GDM1 (cell line): Measurements from ENCODE around the gene HMCES.
"Not testable (repeated sequence)": the region's sequence is repeated elsewhere in the genome, so short reads cannot be mapped to it uniquely, and the experiment has no call there.

ENCODE experiments used
- DNase-seq: peaks from one replicate; lab custom pipeline; 2025; lab: John Stamatoyannopoulos, UW

The HMCES gene

DNA sequence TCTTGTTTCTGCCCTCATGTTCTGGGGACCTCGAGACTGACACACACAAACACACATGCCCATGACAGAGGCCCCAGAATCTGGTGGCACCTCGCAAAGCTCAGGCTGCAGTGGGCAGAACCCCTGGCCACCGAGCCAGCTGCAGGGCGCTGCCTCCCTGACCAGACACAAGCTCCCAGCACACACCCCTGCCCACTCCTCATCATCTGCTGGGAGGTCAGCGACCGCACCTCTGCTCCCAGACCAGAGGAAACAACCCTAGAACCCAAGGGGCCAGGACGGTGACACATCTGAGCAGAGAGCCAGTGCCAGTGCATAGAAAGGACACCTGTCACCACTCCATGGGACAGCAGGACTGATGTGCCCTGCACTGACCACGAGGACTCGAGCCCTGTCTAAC lies 43.2 kb downstream of the HMCES start:
- DNase-seq, result no peak

DNA sequence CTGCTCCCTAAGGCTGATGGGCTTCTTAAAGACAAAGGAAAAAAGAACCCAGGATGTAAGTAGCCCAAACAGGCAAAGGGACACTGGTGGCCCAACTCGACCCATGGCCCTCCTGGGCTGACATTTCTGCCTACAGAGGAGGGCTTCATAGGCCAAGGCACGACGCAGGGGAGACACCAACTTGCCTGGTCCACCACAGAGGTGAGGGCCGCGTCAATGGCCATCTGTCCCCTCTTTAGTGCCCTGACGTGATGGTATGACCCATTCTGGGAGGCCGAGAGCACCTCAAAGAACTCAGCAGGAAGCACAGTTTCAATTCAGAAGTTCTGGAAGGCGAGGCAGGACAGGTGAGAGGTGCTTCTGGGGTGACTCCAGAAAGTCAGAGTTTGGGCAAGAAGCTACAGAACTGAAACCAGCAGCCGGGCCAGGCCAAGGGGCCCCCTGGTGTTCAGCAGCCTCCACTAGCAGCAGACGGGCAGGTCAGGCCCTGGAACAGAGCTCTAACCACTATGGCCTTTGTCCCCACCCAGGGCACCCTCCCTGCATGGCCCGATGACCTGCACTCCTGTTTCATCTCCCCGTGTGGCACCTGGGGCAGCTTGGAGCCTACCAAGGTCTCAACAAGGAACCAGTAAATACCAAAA lies 45.1 kb downstream of the HMCES start:
- no peak for DNase-seq

DNA sequence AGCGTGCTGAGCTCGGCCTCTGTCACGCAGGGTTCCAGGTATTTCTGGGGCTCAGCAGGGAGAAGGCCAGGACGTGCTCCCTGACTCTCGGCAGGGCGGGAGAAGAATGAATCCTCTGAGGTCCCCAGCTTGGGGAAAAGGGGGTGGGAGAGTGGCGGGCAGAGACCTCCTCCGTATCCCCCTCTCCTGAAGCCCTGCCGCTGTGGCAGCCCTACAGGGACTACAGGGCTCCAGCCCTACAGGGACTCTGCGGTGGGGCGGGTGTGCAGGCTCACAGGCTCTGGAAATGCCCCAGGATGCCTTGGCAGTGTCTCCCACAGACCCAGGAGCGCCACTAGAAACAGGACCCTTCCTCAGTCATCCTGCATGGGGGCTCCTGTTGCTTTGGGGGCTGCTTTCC lies 46.2 kb downstream of the HMCES start:
- no peak for DNase-seq

DNA sequence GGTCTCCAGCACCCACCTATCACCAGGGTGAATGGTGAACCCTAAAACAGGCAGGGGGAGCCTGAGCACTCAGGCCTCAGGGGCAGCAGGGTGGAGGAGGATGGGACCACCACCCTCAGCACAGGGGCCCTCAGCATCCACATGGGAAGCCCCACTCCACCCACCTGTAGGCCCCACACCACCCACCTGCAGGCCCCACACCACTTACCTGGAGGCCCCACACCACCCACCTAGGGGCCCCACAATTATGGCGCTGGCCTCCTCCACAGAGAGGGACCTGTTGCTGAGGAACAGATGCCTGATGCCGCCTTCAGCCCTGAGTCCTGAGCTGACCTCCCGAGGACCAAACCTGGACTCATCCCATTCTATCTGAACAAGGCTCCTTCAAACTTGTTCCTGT lies 46.7 kb downstream of the HMCES start:
- no peak for DNase-seq

DNA sequence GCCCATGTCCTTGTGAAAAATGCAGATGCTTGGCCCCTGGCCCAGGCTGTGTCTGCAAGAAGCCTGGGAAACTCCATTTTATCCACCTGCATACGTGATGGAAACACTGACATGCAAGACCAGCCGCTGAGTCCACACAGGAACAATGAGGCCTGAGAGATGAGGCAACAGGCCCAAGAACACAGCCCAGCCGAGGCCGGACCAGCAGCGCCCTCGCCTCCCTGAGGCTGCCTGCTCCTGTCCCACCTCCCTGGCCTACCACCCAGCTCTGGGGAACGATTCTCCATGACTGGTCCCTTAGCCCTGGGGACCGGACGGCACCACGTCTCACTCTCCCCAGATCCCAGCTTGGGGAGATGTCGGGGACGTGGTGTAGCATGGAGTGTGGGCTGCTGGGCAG lies 47.5 kb downstream of the HMCES start:
- no peak for DNase-seq

DNA sequence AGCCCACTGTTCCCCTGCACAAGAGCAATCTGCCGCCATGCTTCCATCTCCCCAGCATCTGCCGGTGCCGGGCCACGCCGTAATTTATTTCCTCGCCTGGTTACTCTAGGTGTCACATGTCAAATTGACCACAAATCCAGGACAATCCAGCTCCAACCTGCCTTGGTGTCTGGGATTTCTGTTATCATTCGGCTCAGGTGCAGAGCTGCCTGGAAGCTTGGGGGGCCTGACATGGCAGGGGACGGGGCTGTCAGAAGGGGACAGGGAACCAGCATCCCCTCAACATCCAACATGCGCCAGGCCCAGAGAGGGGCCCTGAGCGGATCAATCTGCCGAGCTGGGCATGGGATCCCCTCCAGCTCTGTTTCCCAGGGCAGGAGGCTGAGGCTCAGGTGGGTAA lies 47.9 kb downstream of the HMCES start:
- no peak for DNase-seq

DNA sequence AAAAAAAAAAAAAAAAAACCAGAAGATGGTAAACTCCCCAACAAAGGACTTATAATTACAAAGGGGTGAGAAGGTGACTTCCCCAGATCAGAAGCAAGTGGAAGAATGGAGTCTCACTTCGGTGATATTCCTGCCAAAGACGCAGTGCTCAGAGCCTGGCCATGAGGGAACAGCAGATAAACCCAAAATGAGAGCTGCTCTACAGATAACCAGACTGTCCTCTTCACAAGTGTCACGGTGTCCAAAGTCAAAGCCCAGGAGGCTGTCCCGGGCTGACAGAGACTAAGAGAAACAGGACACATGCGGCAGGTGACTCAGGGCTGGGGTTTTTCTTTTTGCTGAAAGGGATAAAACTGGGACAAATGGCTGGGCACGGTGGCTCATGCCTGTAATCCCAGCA lies 48.8 kb downstream of the HMCES start:
- DNase-seq, result no peak

DNA sequence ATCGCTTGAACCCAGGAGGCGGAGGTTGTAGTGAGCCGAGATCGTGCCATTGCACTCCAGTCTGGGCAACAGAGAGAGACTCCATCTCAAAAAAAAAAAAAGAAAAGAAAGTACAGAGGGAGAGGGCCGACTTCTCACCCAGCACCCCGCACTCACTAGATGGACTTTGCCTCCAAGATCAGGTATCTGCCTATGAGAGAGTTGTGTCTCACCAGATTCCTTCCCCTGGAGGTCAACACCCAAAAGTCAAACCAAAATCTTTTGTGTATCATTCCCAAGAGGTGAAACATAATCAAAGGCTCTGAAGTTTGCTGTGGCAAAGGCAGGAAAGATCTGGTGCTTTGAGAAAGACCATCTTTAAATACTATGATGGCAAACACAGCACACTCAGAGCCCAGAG lies 51.2 kb downstream of the HMCES start:
- DNase-seq, result no peak

DNA sequence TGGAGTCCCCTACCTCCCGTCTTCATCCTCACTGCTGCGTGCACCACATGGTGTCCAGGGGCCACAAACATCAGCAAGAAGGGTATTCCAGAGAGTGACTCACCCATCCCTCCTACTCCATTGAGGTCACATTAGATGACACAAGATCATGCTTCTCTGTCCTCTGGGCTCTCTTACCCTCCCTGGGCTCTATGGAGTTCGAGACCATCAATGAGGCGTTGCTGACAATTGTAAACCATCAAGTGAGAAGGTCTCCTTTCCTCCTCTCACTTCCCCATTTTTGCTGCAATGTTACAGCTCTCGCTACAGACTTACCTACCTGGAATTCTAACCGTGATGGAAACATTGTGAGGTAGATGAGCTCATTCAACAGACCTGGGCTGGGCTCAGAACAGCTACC lies 51.7 kb downstream of the HMCES start:
- no peak for DNase-seq

DNA sequence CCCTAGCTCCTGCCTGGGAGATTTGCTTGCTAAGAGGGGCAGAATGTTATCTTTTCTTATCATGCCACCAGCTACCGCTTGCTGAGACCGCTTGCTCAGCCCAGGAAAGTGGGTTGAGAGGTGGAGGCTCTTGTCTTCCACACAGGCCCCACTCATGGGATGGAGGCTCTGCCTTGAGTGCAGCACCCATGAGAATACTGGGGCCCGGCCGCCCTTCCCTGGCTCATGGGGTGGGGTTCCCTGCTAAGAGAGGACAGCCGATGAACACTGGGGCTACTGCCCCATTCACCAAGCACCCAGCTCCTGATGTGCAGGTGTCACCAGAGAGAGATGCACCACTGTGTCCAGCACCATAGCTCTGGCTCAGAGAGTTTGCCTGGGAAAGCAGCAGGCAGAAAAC lies 55.2 kb downstream of the HMCES start:
- DNase-seq, result no peak

DNA sequence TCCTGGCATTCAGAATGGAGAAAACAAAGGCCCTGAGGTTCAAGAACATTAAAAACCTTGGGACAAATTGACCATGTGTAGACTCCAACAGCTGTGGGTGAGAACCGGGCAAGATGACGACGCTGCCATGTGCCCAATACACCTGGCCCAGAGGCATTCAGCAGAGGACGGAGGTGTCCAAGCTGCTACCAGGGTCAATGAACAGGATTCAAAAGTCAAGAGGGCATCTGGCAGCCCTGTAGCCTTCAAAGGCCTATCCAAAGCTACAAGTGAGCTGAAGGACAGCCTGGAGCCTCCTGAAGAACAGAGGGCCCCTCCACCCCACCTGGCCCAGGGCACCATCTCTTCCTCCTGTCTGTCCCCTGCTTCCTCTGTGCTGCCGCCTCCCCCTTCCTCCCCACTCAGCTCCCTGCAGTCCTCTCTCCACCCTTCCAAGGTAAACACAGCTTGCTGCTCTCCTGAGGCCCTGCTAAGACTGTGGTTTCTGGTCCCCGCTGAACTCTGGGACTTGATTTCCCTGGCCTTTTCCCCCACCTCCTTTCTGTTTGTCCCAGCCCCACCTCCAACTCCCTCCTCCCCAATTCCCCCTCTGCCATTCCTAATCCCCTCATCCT lies 57.5 kb downstream of the HMCES start:
- no peak for DNase-seq

DNA sequence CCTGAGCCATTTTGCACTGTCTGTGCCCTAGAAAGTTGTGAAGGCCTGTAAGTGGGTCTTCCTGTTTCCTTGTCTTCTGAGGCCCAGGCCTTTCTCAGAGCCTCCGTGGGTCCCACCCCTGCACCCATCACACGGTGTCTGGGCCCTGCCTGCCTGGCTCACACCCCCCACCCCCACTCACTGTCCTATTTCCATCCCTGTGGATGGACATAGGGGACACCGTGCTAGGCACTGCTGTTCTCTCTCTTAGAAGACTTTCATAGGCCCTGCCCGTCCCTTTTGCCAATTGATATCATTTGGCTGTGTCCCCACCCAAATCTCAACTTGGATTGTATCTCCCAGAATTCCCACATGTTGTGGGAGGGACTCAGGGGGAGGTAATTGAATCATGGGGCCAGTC lies 59.0 kb downstream of the HMCES start:
- not testable (repeated sequence) for DNase-seq

DNA sequence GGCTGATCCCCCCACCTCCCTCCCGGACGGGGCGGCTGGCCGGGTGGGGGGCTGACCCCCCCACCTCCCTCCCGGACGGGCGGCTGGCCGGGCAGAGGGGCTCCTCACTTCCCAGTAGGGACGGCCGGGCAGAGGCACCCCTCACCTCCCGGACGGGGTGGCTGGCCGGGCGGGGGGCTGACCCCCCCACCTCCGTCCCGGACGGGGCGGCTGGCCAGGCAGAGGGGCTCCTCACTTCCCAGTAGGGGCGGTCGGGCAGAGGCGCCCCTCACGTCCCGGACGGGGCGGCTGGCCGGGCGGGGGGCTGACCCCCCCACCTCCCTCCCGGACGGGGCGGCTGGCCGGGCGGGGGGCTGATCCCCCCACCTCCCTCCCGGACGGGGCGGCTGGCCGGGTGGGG lies 60.5 kb downstream of the HMCES start:
- not testable (repeated sequence) for DNase-seq

DNA sequence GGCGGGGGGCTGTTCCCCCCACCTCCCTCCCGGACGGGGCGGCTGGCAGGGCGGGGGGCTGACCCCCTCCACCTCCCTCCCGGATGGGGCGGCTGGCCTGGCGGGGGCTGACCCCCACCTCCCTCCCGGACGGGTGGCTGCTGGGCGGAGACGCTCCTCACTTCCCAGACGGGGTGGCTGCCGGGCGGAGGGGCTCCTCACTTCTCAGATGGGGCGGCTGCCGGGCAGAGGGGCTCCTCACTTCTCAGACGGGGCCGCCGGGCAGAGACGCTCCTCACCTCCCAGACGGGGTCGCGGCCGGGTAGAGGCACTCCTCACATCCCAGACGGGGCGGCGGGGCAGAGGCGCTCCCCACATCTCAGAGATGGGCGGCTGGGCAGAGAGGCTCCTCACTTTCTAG lies 61.2 kb downstream of the HMCES start:
- not testable (repeated sequence) for DNase-seq

DNA sequence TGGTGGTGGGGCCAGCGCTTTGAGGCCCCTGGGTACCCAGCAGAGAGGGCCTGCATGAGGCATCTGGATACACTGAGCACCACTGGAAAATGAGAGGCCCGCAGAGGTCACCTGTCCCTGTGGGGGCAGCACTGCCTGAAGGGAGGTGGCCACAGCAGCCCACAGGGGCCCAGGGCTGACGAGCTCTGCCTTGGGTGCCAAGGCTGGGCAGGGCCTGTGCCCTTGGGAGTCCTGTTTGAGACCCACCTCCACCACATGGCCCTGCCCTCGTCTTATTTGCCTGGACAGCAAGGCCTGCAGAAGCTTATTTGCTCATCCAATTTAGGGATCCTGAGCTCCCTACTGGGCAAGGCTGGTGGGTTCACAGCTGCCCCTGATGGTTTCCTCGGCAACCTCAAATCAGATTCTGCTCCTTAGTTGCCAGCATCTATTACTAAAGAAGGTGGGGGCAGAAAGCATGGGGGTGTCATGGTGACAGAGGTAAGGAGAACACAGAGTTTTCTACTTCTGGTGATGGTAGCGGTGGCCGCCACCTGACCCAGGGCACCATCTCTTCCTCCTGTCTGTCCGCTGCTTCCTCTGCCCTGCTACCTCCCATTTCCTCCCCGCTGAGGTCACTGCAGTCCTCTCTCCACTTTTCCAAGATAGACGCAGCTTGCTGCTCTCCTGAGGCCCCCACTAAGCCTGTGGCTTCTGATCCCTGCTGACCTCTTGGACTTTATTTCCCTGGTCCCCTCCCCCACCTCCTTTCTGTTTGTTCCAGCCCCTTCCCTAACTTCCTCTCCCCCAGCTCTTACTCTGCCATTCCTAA lies 62.9 kb downstream of the HMCES start:
- no peak for DNase-seq

DNA sequence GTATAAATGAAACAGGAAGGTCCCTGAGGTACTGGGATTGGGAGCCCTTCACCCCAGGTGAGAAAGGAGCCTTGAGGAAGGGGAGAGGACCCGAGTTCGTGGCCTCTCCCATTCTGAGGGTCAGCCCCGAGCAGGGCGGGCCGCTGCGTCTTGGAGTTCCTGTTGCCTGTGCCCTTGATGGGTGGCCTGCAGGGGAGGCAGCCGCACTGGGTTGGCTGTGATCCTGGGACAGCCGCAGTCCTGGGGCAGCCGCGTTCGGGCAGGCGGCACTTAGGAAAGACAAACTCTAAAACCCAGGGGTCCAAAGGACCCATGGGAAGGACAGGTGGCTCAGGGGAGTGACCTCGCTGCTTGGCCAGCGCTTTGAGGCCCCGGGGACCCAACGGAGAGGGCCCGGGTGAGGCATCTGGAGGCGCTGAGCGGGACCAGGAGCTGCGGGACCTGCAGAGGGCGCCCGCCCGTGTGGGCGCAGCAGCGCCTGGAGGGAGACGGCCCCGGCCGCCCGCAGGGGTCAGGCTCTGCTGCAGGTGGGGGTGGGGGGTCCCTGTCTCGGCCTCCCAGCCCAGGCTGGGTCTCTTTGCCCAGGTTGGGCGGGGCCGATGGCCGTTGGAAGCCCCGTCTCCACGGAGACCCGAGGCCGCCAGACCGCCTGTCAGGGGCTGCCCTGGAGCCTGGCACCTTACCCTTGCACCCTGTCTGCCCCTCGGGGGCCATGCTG lies 65.1 kb downstream of the HMCES start:
- no peak for DNase-seq

DNA sequence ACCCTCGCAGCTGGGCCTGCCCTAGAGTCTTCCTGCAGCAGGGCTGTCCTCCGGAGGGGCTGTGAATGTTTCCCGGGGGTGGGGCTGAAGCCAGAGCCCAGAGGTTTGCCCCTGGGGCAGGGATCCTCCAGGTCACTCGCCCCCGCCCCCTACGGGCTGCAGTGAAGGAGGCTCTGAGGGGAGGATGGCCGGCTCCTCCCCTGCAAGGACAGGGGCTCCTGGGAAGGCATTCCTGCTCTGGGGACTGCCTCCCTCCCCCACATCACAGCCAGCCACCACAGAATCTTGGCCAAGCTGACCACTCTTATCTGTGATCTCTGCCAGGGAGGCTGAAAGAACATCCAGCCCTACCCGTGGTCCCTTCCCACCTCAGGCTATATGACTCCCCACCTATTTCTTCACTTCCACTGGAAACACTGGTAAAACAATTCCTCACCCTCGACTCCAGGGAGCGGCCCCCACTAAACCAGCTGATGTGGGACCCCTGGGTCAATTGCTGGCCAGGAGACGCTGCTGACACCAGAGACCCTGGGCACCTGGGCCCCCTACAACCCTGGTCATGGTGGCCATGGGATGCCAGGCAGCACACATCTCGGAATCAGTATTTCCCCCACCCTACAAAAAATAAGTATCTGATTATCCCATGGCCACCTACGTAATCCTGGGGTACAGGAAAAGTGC lies 66.0 kb downstream of the HMCES start:
- DNase-seq, result no peak

DNA sequence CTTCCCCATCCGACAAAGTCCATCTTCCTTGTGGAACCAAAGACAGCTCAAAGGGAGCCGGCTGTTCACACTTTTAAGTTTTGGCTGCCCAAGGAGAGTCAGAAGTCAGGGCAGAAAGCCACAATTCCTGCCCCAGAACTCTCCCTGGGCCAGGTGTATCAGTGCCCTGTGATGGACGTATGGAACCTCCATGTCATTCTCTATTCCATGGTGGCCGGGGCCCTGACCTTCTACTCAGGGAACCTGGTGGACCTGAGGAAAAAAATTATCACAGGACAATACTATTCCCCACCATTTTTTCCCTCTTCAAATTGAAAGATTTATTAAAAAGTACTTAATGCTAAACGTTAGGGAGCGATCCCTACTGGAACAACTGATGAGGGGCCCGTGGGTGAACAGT lies 66.6 kb downstream of the HMCES start:
- no peak for DNase-seq

DNA sequence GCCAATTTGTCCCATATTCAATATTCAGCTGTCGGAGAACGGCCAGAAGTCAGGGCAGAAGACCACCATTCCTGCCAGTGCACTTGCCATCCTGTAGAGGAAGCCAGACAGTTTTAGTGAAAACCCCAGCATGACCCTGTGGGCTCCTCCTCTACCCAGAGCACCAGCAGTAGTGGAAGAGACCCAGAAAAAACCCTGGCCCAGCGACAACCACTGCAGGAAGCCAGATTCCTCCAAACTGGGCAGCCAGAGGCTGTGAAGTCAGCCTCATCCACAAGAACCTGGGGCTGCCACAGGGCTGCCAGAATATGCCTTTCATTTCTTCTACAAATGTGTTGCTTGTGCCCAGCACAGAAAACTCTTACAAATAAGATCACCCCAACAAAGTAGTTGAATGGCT lies 67.3 kb downstream of the HMCES start:
- no peak for DNase-seq

DNA sequence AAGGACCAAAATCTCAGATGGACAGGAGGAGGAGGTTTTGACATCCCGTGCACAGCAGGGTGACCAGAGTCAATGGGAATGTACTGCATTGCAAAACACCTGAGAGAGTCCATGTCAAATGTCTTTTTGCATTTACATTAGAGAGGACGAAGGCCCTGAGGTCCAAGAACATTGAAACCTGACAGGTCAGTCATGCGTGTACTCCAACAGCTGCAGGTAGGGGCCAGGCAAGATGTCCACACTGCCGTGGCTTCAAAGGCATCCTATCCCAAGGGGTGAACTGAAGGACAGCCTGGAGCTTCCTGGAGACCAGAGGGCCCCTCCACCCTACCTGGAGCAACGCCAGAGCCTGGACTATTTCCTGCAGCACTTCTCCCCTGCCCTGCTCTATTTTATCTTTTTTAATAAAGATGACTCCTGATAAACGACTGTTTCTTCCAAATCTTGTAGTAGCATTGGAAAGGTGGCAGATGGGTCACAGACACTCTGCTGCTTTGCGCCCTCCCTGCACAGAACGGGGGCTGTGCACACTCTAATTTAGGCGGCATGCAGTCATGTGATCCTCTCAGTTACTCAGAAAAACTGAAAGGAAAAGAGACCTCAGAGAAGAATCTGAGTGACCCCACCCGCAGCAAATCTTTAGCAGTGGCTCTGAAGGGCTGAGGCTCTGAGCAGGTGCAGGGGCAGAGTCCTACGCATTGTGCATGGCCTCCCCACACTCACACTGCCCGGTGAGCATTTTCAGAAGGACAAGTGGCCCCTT lies 68.2 kb downstream of the HMCES start:
- DNase-seq, result no peak

DNA sequence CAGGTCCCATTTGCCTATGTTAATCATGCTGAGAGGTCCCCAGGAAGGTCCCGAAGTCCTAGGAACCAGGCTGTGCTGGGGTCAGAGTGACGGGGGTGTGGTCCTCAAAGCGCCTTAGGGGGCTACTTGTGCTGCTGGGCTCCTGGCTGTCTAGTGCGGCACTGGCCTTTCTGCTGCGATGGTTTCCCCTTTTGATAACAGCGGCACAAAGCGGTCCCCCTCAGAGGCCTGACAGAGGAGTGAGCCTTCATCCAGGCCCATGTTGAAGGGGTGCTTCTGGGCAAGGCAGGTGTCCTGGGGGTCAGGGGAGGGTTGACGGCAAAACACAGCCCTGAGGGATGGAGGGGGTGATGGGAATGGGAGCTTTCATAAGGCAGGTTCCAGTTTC lies 68.8 kb downstream of the HMCES start:
- DNase-seq, result no peak
